GM18858 (cell line): ENCODE measurements around the gene BEND5.

ENCODE experiments used
- ATAC-seq: cut with Tn5 transposase; IDR thresholded peaks from one replicate; pipeline ENCODE4 v1.9.1; 2021; ENCODE audit not compliant: unreplicated experiment

The BEND5 gene

GRCh38 chr1:48776393-48777218 is at the start of gene BEND5:
Gene BEND5 (minus strand): TSS chr1:48776891. CDS start chr1:48776831, 60 bp downstream.
- no peak for ATAC-seq

- ATAC-seq, result no peak
These were observed 46.5 kb upstream of the BEND5 start for GRCh38 chr1:48823168-48823567.

GRCh38 chr1:48820491-48820890 is 43.8 kb upstream of the BEND5 start:
- ATAC-seq, result no peak

- ATAC-seq, result peak; percentile 83
These were observed 40.9 kb upstream of the BEND5 start for GRCh38 chr1:48817505-48818114.

- ATAC-seq, result no peak
These were observed 34.0 kb upstream of the BEND5 start for GRCh38 chr1:48810740-48811139.

GRCh38 chr1:48808496-48808895 is 31.8 kb upstream of the BEND5 start:
- ATAC-seq, result no peak

- ATAC-seq, result no peak
These were observed 31.0 kb upstream of the BEND5 start for GRCh38 chr1:48807554-48808260.

- no peak for ATAC-seq
These were observed 26.8 kb upstream of the BEND5 start for GRCh38 chr1:48803474-48803873.

- ATAC-seq, result no peak
These were observed 18.1 kb upstream of the BEND5 start for GRCh38 chr1:48794816-48795215.

GRCh38 chr1:48793863-48794262 is 17.2 kb upstream of the BEND5 start:
- ATAC-seq, result peak; percentile 83

GRCh38 chr1:48792961-48793360 is 16.3 kb upstream of the BEND5 start:
- no peak for ATAC-seq

GRCh38 chr1:48790397-48790796 is 13.7 kb upstream of the BEND5 start:
- no peak for ATAC-seq

- ATAC-seq, result no peak
These were observed 13.2 kb upstream of the BEND5 start for GRCh38 chr1:48789903-48790302.

GRCh38 chr1:48785869-48786268 is 9.2 kb upstream of the BEND5 start:
- ATAC-seq, result no peak

- ATAC-seq, result no peak
These were observed 7.6 kb upstream of the BEND5 start for GRCh38 chr1:48784301-48784700.

GRCh38 chr1:48777219-48777895 is 666 bp upstream of the BEND5 start:
- ATAC-seq, result no peak

GRCh38 chr1:48775831-48776392 is 779 bp downstream of the BEND5 start:
- ATAC-seq, result no peak

GRCh38 chr1:48773133-48773532 is 3.6 kb downstream of the BEND5 start:
- ATAC-seq, result no peak

GRCh38 chr1:48772211-48772610 is 4.5 kb downstream of the BEND5 start:
- ATAC-seq, result no peak

- no peak for ATAC-seq
These were observed 5.1 kb downstream of the BEND5 start for GRCh38 chr1:48771561-48771960.

- no peak for ATAC-seq
These were observed 8.6 kb downstream of the BEND5 start for GRCh38 chr1:48767975-48768510.
